ENCODE results near the gene RTP3.
A peak's percentile ranks its signal among the peaks of the same experiment; 100 is the strongest.
"Not testable (repeated sequence)": the region's sequence is repeated elsewhere in the genome, so short reads cannot be mapped to it uniquely, and the experiment has no call there.

RTP3 gene

DNA sequence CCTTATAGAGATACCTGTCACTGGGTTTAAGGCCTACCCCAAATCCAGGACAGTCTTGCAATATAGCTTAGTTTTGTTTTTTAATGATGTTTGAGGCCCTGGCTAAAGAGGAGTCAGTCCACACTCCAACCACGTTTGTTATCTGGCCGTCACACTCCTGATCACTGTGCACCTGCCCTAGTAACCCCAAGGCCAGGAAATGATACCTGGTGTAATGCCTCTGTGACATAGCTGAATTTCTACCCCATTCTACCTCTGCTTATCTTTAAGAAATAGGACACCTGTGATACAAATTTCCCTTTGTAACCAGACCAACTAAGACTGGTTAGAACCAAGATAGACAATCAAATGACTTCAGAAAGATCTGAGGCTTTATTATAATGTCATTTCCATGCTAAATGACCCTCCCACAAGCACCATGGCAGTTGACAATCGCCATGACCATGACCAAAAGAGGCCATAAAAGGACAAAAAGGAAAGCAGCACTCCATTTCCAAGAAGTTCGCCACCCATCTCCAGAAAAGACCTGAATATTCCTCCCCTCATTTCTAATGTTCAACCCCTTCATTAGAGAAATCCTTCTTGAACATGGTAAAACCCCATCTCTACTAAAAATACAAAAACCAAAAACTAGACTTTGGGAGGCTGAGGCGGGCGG is 4.8 kb upstream of the RTP3 start:
- H3K27ac ChIP-seq: no peak overlapping the region
- TF ChIP-seq, protein P1, sequence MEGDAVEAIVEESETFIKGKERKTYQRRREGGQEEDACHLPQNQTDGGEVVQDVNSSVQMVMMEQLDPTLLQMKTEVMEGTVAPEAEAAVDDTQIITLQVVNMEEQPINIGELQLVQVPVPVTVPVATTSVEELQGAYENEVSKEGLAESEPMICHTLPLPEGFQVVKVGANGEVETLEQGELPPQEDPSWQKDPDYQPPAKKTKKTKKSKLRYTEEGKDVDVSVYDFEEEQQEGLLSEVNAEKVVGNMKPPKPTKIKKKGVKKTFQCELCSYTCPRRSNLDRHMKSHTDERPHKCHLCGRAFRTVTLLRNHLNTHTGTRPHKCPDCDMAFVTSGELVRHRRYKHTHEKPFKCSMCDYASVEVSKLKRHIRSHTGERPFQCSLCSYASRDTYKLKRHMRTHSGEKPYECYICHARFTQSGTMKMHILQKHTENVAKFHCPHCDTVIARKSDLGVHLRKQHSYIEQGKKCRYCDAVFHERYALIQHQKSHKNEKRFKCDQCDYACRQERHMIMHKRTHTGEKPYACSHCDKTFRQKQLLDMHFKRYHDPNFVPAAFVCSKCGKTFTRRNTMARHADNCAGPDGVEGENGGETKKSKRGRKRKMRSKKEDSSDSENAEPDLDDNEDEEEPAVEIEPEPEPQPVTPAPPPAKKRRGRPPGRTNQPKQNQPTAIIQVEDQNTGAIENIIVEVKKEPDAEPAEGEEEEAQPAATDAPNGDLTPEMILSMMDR (conservative IDR thresholded peaks at IDR 0.05): no peak
- no peak for TF ChIP-seq ZFX (IDR thresholded peaks at IDR 0.05)

GRCh38 chr3:46494491-46494890 is 3.3 kb upstream of the RTP3 start:
- not testable (repeated sequence) for H3K27ac ChIP-seq

GRCh38 chr3:46495901-46496456 is 1.8 kb upstream of the RTP3 start:
- no peak for TF ChIP-seq ZFX (IDR thresholded peaks at IDR 0.05)
- TF ChIP-seq, protein P1 (conservative IDR thresholded peaks at IDR 0.05): no peak

DNA sequence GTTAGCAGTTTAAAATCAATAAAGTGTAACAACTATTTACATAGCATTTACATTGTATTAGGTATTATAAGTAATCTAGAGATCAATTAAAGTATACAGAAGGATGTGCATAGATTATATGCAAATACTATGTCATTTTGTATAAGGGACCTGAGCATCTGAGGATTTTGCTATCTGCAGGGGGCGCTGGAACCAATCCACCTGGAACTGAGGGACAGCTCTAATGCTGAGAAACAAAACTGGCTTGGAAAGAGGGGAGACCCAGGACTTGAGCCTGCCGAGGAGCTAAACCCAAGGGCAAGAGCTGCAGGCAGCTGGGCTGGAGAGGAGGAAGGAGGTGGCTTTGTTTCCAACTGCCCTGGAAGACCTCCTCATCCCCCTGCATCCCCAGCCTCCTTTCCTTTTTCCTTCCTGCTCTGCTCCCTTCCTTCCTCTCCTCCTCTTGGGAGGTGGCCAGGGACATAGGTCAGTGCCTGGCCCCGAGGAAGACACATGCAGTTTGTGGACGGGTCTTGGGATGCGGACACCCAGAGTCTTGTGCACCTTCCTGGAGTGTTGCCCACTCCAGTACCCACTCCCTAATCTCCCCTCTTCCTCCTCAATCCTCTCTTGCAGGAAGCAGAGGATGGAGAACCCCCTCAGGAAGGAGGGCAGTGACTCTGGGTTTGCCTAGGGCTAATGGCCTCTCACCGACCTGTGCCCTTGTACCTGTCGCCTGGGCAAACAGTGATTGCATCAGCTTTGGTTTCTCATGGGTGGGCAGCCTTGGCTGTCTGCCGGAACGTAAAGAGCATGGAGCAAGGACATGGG is 825 bp upstream of the RTP3 start:
- TF ChIP-seq, protein P1 (conservative IDR thresholded peaks at IDR 0.05): peak; percentile 20
- no peak for TF ChIP-seq ZFX (IDR thresholded peaks at IDR 0.05)

More at GRCh38 chr3:46495901-46496456, 1.8 kb upstream of the RTP3 start:
- no peak overlapping the region for H3K27ac ChIP-seq

GRCh38 chr3:46498916-46499519 is 1.2 kb downstream of the RTP3 start:
- TF ChIP-seq, protein P1 (conservative IDR thresholded peaks at IDR 0.05): no peak
- TF ChIP-seq ZFX (IDR thresholded peaks at IDR 0.05): no peak
- H3K27ac ChIP-seq: no peak overlapping the region

More for the DNA sequence above, 825 bp upstream of the RTP3 start:
- no peak overlapping the region for H3K27ac ChIP-seq

- TF ChIP-seq, protein P1 (conservative IDR thresholded peaks at IDR 0.05): no peak
- TF ChIP-seq ZFX (IDR thresholded peaks at IDR 0.05): no peak
- no peak overlapping the region for H3K27ac ChIP-seq
Measured at GRCh38 chr3:46500656-46501635, 3.2 kb downstream of the RTP3 start.

DNA sequence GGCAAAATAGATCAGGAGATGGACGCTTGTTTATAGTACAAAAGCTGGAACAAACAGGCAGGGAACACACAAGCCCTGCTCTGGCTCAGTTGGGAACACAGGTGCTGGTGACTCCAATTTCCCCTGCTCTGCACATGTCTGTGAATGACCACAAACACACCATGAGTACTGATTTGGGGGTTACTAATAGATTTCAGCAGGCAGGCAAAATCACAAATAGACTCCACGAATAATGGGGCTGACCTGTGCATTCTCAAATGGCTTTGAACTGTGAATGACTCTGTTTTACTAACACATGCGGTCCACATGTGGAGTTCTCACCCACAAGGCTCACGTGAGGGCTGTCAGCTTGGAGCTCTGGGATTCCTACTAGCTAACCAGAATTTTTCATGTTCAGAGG is 3.9 kb downstream of the RTP3 start:
- H3K27ac ChIP-seq: no peak overlapping the region
- TF ChIP-seq ZFX (IDR thresholded peaks at IDR 0.05): no peak
- TF ChIP-seq, protein P1 (conservative IDR thresholded peaks at IDR 0.05): no peak

Measured in C4-2B (cell line).